Osteocyte (in vitro differentiated cells): Measurements from ENCODE around the gene ITGAL. TPM values are rescaled to one million over a fixed set of nuclear protein-coding genes. Genes with fewer than 3 reads are reported as not detected.
A peak's percentile ranks its signal among the peaks of the same experiment; 100 is the strongest.

Source experiments
- DNase-seq: peaks from one replicate; pipeline ENCODE4 v3.0.0; 2021; ENCODE audit warnings: mixed read lengths; ENCODE audit not compliant: unreplicated experiment; ENCODE audit errors: extremely low spot score
- H3K27ac Mint-ChIP-seq: one replicate; pipeline ENCODE4 v1.8.0; 2021; ENCODE audit warnings: mild to moderate bottlenecking, mixed read lengths; ENCODE audit not compliant: unreplicated experiment
- H3K27me3 Mint-ChIP-seq: one replicate; pipeline ENCODE4 v1.8.0; 2021; ENCODE audit warnings: mixed read lengths; ENCODE audit not compliant: unreplicated experiment
- H3K36me3 Mint-ChIP-seq: one replicate; pipeline ENCODE4 v1.8.0; 2021; ENCODE audit warnings: mixed read lengths; ENCODE audit not compliant: unreplicated experiment
- H3K4me1 Mint-ChIP-seq: one replicate; pipeline ENCODE4 v1.8.0; 2021; ENCODE audit warnings: mixed read lengths; ENCODE audit not compliant: unreplicated experiment
- H3K4me3 Mint-ChIP-seq: one replicate; pipeline ENCODE4 v1.8.0; 2021; ENCODE audit warnings: mild to moderate bottlenecking, moderate library complexity, mixed read lengths; ENCODE audit not compliant: unreplicated experiment
- H3K9me3 Mint-ChIP-seq: one replicate; pipeline ENCODE4 v1.8.0; 2021; ENCODE audit warnings: mixed read lengths; ENCODE audit not compliant: unreplicated experiment
- CTCF ChIP-seq: fragments of 200-600 bp; sonication (generic); IDR thresholded peaks from 2 replicates; pipeline ENCODE4 v1.5.0; 2021; ENCODE audit warnings: antibody characterized with exemption, mild to moderate bottlenecking, moderate library complexity
- total RNA-seq: library from RNA; stranded (reverse); gene quantifications from 2 replicates; pipeline ENCODE4 v1.2.1, GENCODE V29; 2021

ITGAL gene
- total RNA-seq, 1 donor from 2014 or later: not detected

- peaks cover 19% of the 10 kb centered on the region for H3K36me3 Mint-ChIP-seq
- no peaks in the 10 kb centered on the region for H3K27me3 Mint-ChIP-seq
- H3K27ac Mint-ChIP-seq: peak overlapping the region; percentile 76
- peaks cover 4% of the 10 kb centered on the region for H3K9me3 Mint-ChIP-seq
- H3K4me1 Mint-ChIP-seq: peaks cover 20% of the 10 kb centered on the region
- peak overlapping the region; percentile 85 for H3K4me3 Mint-ChIP-seq
- no peak for TF ChIP-seq CTCF
- DNase-seq: no peak
Measured at GRCh38 chr16:30444231-30445148, 28.1 kb upstream of the ITGAL start.

GRCh38 chr16:30445149-30445407 is 27.5 kb upstream of the ITGAL start:
- Mint-ChIP-seq H3K9me3 (peaks cover 4% of the 10 kb centered on the region), H3K4me3 (peak overlapping the region; percentile 85)
- TF ChIP-seq CTCF: no peak

GRCh38 chr16:30445408-30446202 is 26.9 kb upstream of the ITGAL start, which contains the start of gene SEPHS2:
Gene SEPHS2, minus strand, starts transcription at chr16:30445874. Its CDS starts 147 bp downstream, at chr16:30445727.
- no peaks in the 10 kb centered on the region for H3K27me3 Mint-ChIP-seq
- H3K27ac Mint-ChIP-seq: peak within 1 kb of the TSS; percentile 87
- H3K4me3 Mint-ChIP-seq: peak within 1 kb of the TSS; percentile 85
- TF ChIP-seq CTCF: peak; percentile 62
- DNase-seq: peak; percentile 97
- peaks cover 4% of the 10 kb centered on the region for H3K9me3 Mint-ChIP-seq
- peaks cover 19% of the 10 kb centered on the region for H3K36me3 Mint-ChIP-seq
- peaks cover 20% of the 10 kb centered on the region for H3K4me1 Mint-ChIP-seq

More at GRCh38 chr16:30445149-30445407, 27.5 kb upstream of the ITGAL start:
- H3K27me3 Mint-ChIP-seq: no peaks in the 10 kb centered on the region
- DNase-seq: no peak
- H3K36me3 Mint-ChIP-seq: peaks cover 19% of the 10 kb centered on the region
- H3K4me1 Mint-ChIP-seq: peaks cover 20% of the 10 kb centered on the region
- H3K27ac Mint-ChIP-seq: peak overlapping the region; percentile 76

- peaks cover 20% of the 10 kb centered on the region for H3K4me1 Mint-ChIP-seq
Measured at GRCh38 chr16:30446203-30446595, 26.3 kb upstream of the ITGAL start.

More at GRCh38 chr16:30446203-30446595, 26.3 kb upstream of the ITGAL start:
- Mint-ChIP-seq H3K27ac (peak overlapping the region; percentile 87), H3K36me3 (peaks cover 19% of the 10 kb centered on the region), H3K9me3 (peaks cover 4% of the 10 kb centered on the region), H3K27me3 (no peaks in the 10 kb centered on the region), H3K4me3 (peak overlapping the region; percentile 85)
- TF ChIP-seq CTCF: no peak
- DNase-seq: no peak
